IPS-18a (cell line): ENCODE results near the gene FAM9B.
"Not testable (repeated sequence)": the region's sequence is repeated elsewhere in the genome, so short reads cannot be mapped to it uniquely, and the experiment has no call there.

Source experiments
- H3K27ac ChIP-seq: one replicate; pipeline ENCODE4 v1.5.1; 2013; ENCODE audit warnings: low read length
- H3K27me3 ChIP-seq: one replicate; pipeline ENCODE4 v1.6.1; 2013; ENCODE audit warnings: mild to moderate bottlenecking, low read length; ENCODE audit not compliant: control insufficient read depth, insufficient read depth
- H3K36me3 ChIP-seq: one replicate; pipeline ENCODE4 v1.6.1; 2013; ENCODE audit warnings: low read depth, low read length; ENCODE audit not compliant: control insufficient read depth
- H3K4me1 ChIP-seq: one replicate; pipeline ENCODE4 v1.6.1; 2013; ENCODE audit warnings: low read depth, low read length; ENCODE audit not compliant: control insufficient read depth
- H3K4me3 ChIP-seq: one replicate; pipeline ENCODE4 v1.5.1; 2013; ENCODE audit warnings: low read length
- H3K9ac ChIP-seq: one replicate; pipeline ENCODE4 v1.6.1; 2013; ENCODE audit warnings: mild to moderate bottlenecking, low read length, moderate library complexity
- H3K9me3 ChIP-seq: one replicate; pipeline ENCODE4 v1.6.1; 2013; ENCODE audit warnings: low read depth, low read length; ENCODE audit not compliant: control insufficient read depth

FAM9B gene

DNA sequence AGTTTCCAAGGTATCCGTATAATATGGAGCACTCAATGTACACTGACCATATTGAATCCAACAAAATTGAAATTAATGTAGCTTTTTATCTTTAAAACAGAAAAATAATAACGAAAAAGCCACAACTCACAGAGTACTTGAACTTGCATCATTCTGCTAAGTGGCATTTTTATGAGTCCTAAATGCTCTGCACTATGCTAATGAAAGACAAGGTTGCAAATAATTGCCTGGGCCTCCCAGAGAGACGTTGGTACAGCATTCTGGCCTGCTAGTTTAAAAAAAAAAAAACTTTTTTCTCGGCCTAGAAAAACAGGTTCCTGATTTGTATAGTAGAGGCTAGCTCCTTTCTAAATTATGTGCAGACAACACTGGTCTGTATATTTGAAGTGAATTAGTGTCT is 4.3 kb upstream of the FAM9B start:
- Histone ChIP-seq H3K27ac (no peak overlapping the region), H3K4me3 (no peak overlapping the region), H3K9me3 (no peaks in the 10 kb centered on the region), H3K4me1 (no peaks in the 10 kb centered on the region), H3K9ac (no peak overlapping the region), H3K36me3 (no peaks in the 10 kb centered on the region), H3K27me3 (no peaks in the 10 kb centered on the region)

DNA sequence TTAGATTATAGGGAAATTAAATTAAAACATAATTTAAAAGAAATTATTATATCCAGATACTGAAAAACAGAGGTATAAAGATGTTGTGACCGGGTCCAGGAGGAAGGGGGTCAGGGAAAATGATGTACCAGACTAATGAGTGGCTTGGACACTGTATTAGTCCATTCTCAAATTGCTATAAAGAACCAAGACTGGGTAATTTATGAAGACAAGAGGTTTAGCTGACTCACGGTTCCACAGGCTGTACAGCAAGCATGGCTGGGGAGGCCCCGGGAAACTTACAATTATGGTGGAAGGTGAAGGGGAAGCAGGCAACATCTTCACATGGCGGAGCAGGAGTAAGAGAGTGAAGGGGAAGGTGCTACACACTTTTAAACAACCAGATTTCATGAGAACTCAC is 3.4 kb upstream of the FAM9B start:
- no peak overlapping the region for H3K27ac ChIP-seq
- no peak overlapping the region for H3K9ac ChIP-seq
- no peaks in the 10 kb centered on the region for H3K36me3 ChIP-seq
- no peaks in the 10 kb centered on the region for H3K4me1 ChIP-seq
- no peak overlapping the region for H3K4me3 ChIP-seq
- H3K9me3 ChIP-seq: no peaks in the 10 kb centered on the region
- H3K27me3 ChIP-seq: no peaks in the 10 kb centered on the region

DNA sequence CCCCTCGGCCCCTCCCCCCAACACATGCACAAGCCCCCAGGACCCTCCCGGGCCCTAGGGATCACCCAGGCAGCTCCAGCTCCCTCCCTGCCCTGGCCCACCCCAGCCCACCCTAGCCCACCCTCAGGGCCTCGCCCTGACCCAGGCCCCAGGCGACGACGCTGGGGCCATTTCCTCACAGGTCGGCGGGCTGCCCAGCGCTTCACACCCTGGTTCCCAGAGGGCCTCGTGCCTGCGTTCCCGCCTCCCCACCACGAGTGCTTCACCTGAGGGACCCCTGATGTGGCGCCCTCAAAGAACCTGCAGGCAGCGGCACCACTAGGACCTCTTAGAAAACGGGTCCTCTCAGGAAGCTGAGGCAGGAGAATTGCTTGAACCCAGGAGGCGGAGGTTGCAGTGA is 341 bp downstream of the FAM9B start:
- H3K9ac ChIP-seq: no peak overlapping the region
- H3K9me3 ChIP-seq: no peaks in the 10 kb centered on the region
- no peaks in the 10 kb centered on the region for H3K36me3 ChIP-seq

DNA sequence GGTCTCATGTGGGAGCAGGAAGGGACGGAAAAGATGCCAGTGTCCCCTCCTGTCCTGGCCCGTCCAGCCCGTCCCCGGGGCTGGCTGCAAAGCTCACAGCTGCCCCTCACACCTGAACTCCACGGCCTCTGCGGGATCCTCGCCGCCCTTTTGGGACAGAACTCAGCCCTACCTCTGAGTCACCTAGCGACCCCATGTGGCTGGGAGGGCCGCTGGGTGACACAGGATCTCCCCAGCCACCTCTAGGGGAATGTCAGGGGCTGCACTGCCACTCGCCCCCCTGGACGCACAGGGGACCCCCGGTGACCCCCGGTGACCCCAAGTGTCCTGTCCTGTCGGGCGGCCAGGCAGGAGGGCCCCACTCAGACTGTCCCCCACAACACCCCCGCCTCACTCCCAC is 748 bp downstream of the FAM9B start:
- Histone ChIP-seq H3K4me1 (no peaks in the 10 kb centered on the region), H3K27ac (no peak overlapping the region), H3K9me3 (no peaks in the 10 kb centered on the region), H3K4me3 (no peak overlapping the region), H3K9ac (no peak overlapping the region), H3K27me3 (no peaks in the 10 kb centered on the region), H3K36me3 (no peaks in the 10 kb centered on the region)

More for the DNA sequence above, 341 bp downstream of the FAM9B start:
- H3K4me3 ChIP-seq: no peak overlapping the region
- H3K27ac ChIP-seq: no peak overlapping the region
- H3K27me3 ChIP-seq: no peaks in the 10 kb centered on the region
- no peaks in the 10 kb centered on the region for H3K4me1 ChIP-seq

DNA sequence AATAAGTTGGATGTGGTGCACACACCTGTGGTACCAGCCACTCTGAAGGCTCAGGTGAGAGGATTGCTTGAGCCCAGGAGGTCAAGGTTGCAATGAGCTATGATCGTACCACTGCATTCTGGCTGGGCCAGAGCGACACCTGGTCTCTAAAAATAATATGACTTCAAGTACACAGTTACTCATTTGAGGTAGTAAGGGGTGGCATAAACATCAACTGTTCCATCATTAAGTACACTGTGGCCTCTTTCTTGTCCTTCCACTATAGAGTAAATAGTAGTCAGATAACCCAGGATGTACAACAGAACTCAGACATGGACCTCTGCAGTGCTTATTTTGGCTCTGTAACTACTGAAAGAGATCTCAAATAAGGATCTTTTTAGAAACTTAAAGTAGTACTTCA is 10.6 kb downstream of the FAM9B start:
- H3K4me3 ChIP-seq: no peak overlapping the region
- H3K9ac ChIP-seq: no peak overlapping the region
- no peaks in the 10 kb centered on the region for H3K36me3 ChIP-seq
- no peak overlapping the region for H3K27ac ChIP-seq
- no peaks in the 10 kb centered on the region for H3K27me3 ChIP-seq
- no peaks in the 10 kb centered on the region for H3K4me1 ChIP-seq
- H3K9me3 ChIP-seq: no peaks in the 10 kb centered on the region

DNA sequence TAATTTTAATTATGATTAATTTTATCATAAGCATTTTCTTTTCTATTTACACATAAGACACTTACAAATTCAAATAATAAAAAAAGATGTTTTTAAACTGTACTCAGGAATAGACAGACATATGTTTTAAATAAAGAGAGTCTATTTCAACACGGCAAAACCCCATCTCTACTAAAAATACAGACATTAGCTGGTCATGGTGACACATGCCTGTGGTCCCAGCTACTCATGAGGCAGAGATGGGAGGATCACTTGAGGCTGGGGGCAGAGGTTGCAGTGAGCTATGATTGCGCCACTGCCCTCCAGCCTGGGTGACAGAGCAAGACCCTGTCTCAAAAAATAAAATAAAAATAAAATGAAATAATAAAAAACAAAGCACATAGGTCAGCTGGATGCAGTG is 14.8 kb downstream of the FAM9B start:
- H3K36me3 ChIP-seq: no peaks in the 10 kb centered on the region
- H3K27me3 ChIP-seq: no peaks in the 10 kb centered on the region
- no peak overlapping the region for H3K27ac ChIP-seq
- H3K9me3 ChIP-seq: no peaks in the 10 kb centered on the region
- no peak overlapping the region for H3K9ac ChIP-seq
- H3K4me3 ChIP-seq: no peak overlapping the region
- no peaks in the 10 kb centered on the region for H3K4me1 ChIP-seq

DNA sequence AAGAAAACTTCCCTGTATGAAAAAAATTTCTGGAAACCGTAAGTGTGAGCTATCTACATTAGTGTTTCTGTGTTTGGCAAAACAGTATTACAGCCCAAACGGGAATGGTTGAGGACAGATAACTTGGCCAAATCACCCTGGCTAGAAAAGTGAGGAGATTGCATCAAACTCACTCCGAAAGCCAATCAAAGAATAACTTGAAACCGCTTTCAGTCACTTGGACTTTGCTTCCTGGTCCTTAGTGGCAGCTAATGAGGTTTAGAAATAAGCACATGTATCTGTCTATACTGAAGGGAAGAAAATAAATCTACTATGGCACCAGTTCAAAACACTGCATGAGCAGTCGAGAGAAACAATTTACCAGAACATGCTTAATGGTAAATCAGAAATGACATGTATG is 15.6 kb downstream of the FAM9B start:
- not testable (repeated sequence) for H3K27me3 ChIP-seq, H3K36me3 ChIP-seq, H3K9me3 ChIP-seq, H3K4me1 ChIP-seq, H3K27ac ChIP-seq, H3K4me3 ChIP-seq, H3K9ac ChIP-seq

DNA sequence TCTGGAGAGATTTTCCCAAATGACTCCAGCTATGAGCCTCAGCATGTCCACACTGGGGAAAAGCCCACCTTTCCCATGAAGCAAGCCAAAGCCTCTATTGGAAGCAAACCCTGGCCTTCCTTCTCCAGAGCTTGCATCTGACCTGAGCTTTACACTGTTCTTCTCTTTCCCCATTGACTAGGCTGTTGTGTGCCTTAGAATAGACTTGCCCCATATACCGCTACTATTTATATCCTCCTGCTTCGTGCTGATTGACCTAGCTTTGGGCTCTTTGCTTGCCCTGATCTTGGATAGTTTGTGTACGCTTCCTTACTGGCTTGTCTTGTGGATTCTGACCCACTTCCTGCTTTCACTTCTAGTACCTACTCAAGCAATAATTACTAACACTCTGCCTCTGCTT is 30.9 kb downstream of the FAM9B start:
- no peaks in the 10 kb centered on the region for H3K36me3 ChIP-seq
- no peaks in the 10 kb centered on the region for H3K27me3 ChIP-seq
- no peak overlapping the region for H3K27ac ChIP-seq
- peaks cover 10% of the 10 kb centered on the region for H3K4me1 ChIP-seq
- H3K9me3 ChIP-seq: peaks cover 4% of the 10 kb centered on the region
- no peak overlapping the region for H3K9ac ChIP-seq
- no peak overlapping the region for H3K4me3 ChIP-seq

DNA sequence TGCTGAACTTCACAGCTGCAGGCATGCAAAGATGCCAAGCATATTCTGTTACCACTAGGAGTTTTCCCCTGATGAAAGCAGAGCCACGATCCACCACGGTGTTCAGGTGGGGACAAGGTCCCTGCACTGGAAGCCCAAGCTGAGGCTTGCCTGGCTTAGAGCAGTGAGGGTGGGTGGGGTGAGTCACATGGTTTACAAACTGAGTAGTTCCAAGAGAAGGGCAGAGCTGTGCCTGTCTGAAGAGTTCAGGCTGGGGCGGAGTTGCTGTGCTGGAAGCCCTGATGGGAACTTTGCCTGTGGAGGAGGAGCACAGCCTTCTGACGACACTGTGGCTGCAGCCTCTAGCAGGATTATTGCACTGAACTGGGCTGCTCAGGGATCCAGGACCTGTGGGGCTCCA is 45.5 kb downstream of the FAM9B start:
- Histone ChIP-seq H3K4me3 (no peak overlapping the region), H3K4me1 (no peaks in the 10 kb centered on the region), H3K9ac (no peak overlapping the region), H3K36me3 (no peaks in the 10 kb centered on the region), H3K27ac (no peak overlapping the region), H3K9me3 (no peaks in the 10 kb centered on the region), H3K27me3 (no peaks in the 10 kb centered on the region)

DNA sequence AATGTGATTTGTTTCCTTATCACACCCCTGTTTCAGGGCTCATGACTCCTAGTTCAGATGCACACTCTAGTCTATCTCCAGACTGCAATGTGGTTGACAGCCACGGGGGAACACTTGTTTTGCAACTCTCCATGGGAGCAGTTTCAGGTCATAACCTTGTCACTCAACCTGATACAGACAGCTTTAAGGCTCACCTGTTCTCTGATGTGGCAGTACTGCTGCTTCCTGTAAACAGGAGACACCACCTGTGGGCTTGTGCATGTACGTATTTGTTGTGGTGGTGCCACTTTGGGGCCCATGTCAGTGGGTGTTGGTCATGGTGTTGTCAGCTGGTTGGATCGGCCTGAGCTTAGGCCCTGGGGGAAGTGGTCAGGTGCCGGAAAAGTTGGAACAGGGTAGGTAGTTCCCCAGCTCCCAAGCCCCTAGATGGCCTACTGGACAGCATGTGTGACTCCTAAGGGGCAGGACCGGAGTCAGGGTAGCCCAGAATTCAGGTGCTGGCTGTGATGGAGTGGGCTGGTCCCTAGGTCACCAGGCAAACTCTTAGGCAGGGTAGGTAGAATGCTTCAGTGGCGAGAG is 46.2 kb downstream of the FAM9B start:
- Histone ChIP-seq H3K36me3 (no peaks in the 10 kb centered on the region), H3K4me1 (no peaks in the 10 kb centered on the region), H3K27me3 (no peaks in the 10 kb centered on the region), H3K9ac (no peak overlapping the region), H3K4me3 (no peak overlapping the region), H3K9me3 (no peaks in the 10 kb centered on the region), H3K27ac (no peak overlapping the region)

DNA sequence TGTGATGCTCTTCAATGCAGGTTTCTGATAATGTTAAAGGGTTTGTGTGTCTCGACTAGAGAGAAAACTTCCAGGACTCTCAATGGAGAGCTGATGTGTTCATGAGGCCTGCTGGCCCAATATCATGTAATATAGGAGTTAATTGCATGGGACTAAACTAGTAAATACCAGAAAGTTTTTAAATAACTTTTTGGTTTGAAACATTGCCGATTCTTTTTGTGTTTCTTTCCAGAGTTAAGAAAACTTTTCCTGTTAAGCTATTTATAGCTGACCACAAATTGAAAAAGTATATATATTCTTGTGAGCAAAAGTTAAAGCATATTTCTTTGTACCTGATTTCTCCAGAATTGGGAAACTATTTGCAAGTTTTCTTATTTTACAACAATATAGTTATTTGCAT is 49.7 kb downstream of the FAM9B start:
- H3K27me3 ChIP-seq: no peaks in the 10 kb centered on the region
- H3K4me3 ChIP-seq: no peak overlapping the region
- H3K36me3 ChIP-seq: no peaks in the 10 kb centered on the region
- H3K9ac ChIP-seq: no peak overlapping the region
- H3K4me1 ChIP-seq: no peaks in the 10 kb centered on the region
- no peaks in the 10 kb centered on the region for H3K9me3 ChIP-seq
- no peak overlapping the region for H3K27ac ChIP-seq

DNA sequence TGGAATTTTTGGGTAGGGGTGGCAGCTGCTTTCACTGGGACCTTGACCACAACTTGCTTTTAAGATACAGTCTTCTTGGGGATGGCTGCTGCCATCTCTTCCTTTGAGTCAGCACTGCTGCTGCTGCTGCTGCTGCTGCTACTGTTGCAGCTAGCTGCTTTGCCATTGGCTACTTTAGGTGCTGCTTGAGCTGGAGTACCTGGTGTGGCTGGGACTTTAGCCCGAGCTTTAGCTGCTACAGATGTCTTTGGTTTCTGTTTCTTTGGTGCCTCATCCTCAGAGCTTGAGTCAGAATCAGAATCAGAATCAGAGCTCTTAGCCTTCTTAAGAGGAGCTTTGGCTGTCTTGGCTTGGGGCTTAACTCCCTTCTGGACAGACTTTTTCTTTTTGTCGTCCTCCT is 52.2 kb downstream of the FAM9B start:
- no peak overlapping the region for H3K4me3 ChIP-seq
- H3K27me3 ChIP-seq: no peaks in the 10 kb centered on the region
- H3K27ac ChIP-seq: no peak overlapping the region

More for the DNA sequence above, 52.2 kb downstream of the FAM9B start:
- H3K9ac ChIP-seq: no peak overlapping the region
- no peaks in the 10 kb centered on the region for H3K9me3 ChIP-seq
- no peaks in the 10 kb centered on the region for H3K36me3 ChIP-seq
- no peaks in the 10 kb centered on the region for H3K4me1 ChIP-seq
